Mucosa of rectum (tissue), 2 donors: ENCODE data around the gene RIN3.

Source experiments
- H3K27ac ChIP-seq, 2 donors: one replicate each; pipeline ENCODE4 v1.7.0; 2013; ENCODE audit warnings: inconsistent platforms in 2 of 2, low read depth in 2 of 2, low read length in 2 of 2
- H3K27me3 ChIP-seq, 2 donors: one replicate each; pipeline ENCODE4 v1.7.0; 2013; ENCODE audit warnings: low read length in 2 of 2; ENCODE audit not compliant: control insufficient read depth in 2 of 2, insufficient read depth in 2 of 2
- H3K36me3 ChIP-seq, 2 donors: one replicate each; pipeline ENCODE4 v1.7.0; 2013; ENCODE audit warnings: low read length in 2 of 2; ENCODE audit not compliant: control insufficient read depth in 2 of 2, insufficient read depth in 2 of 2
- H3K4me1 ChIP-seq, 2 donors: one replicate each; pipeline ENCODE4 v1.7.0; 2013; ENCODE audit warnings: low read length in 2 of 2, mild to moderate bottlenecking in 1 of 2; ENCODE audit not compliant: control insufficient read depth in 2 of 2, insufficient read depth in 2 of 2
- H3K4me3 ChIP-seq, 2 donors: one replicate each; pipeline ENCODE4 v1.7.0; 2013; ENCODE audit warnings: low read length in 2 of 2
- H3K9ac ChIP-seq, 2 donors: one replicate each; pipeline ENCODE4 v1.7.0; 2013; ENCODE audit warnings: low read length in 2 of 2, low read depth in 1 of 2, mild to moderate bottlenecking in 1 of 2
- H3K9me3 ChIP-seq, 2 donors: one replicate each; pipeline ENCODE4 v1.7.0; 2013; ENCODE audit warnings: low read length in 2 of 2; ENCODE audit not compliant: control insufficient read depth in 2 of 2
- donor health status: healthy.
- donor health status: Normal muscosa, but diverticular disease.

The RIN3 gene

DNA sequence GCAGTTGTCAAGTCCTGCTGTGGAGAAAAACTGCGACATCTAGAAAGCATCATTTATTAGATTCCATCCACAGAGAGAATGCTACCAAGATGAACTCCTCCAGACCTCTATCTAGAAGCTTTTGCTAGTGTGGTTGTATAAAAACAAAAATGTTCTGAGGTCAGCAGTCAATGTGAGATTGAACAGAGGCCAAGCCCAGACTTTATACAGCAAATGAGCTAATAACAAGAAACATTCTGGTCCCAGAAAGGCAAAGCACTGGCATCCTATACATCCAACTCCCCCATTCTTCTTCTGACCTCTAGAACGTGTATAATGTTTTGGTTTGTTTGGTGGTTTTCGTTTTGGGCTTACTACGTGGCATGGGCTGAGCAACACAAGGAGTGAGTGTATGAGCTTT lies 26.7 kb upstream of the RIN3 start:
- H3K9me3 ChIP-seq: no peaks in the 10 kb centered on the region
- H3K36me3 ChIP-seq: no peaks in the 10 kb centered on the region
- no peak overlapping the region for H3K27ac ChIP-seq
- H3K4me3 ChIP-seq: no peak overlapping the region
- H3K4me1 ChIP-seq: peaks cover 0 to 2% of the 10 kb centered on the region in 2 donors
- no peaks in the 10 kb centered on the region for H3K27me3 ChIP-seq
- H3K9ac ChIP-seq: no peak overlapping the region

GRCh38 chr14:92487513-92488133 lies 26.0 kb upstream of the RIN3 start:
- Histone ChIP-seq H3K27me3 (no peaks in the 10 kb centered on the region), H3K27ac (no peak overlapping the region), H3K4me1 (peaks cover 0 to 2% of the 10 kb centered on the region in 2 donors), H3K9ac (no peak overlapping the region), H3K4me3 (no peak overlapping the region), H3K36me3 (no peaks in the 10 kb centered on the region), H3K9me3 (no peaks in the 10 kb centered on the region)

GRCh38 chr14:92489394-92490238 lies 24.0 kb upstream of the RIN3 start:
- peaks cover 0 to 2% of the 10 kb centered on the region in 2 donors for H3K4me1 ChIP-seq
- H3K36me3 ChIP-seq: no peaks in the 10 kb centered on the region
- peak overlapping the region in 1 of 2 donors; percentile 16 for H3K27ac ChIP-seq
- H3K9ac ChIP-seq: no peak overlapping the region
- no peak overlapping the region for H3K4me3 ChIP-seq
- H3K9me3 ChIP-seq: no peaks in the 10 kb centered on the region
- H3K27me3 ChIP-seq: no peaks in the 10 kb centered on the region

GRCh38 chr14:92490239-92490959 lies 23.2 kb upstream of the RIN3 start:
- Histone ChIP-seq H3K27ac (peak overlapping the region in 1 of 2 donors; percentile 16), H3K9me3 (no peaks in the 10 kb centered on the region), H3K27me3 (no peaks in the 10 kb centered on the region), H3K9ac (peak overlapping the region in 1 of 2 donors; percentile 6), H3K36me3 (no peaks in the 10 kb centered on the region), H3K4me1 (peaks cover 0 to 2% of the 10 kb centered on the region in 2 donors), H3K4me3 (no peak overlapping the region)

- Histone ChIP-seq H3K27me3 (no peaks in the 10 kb centered on the region), H3K27ac (no peak overlapping the region), H3K9ac (no peak overlapping the region), H3K9me3 (no peaks in the 10 kb centered on the region), H3K36me3 (no peaks in the 10 kb centered on the region), H3K4me1 (peaks cover 0 to 2% of the 10 kb centered on the region in 2 donors), H3K4me3 (no peak overlapping the region)
Observed at GRCh38 chr14:92491782-92492181, 21.8 kb upstream of the RIN3 start.

- no peaks in the 10 kb centered on the region for H3K27me3 ChIP-seq
- no peak overlapping the region for H3K4me3 ChIP-seq
- H3K27ac ChIP-seq: no peak overlapping the region
- no peaks in the 10 kb centered on the region for H3K36me3 ChIP-seq
- peaks cover 0 to 2% of the 10 kb centered on the region in 2 donors for H3K4me1 ChIP-seq
- no peaks in the 10 kb centered on the region for H3K9me3 ChIP-seq
- no peak overlapping the region for H3K9ac ChIP-seq
Observed at GRCh38 chr14:92492258-92492657, 21.3 kb upstream of the RIN3 start.

DNA sequence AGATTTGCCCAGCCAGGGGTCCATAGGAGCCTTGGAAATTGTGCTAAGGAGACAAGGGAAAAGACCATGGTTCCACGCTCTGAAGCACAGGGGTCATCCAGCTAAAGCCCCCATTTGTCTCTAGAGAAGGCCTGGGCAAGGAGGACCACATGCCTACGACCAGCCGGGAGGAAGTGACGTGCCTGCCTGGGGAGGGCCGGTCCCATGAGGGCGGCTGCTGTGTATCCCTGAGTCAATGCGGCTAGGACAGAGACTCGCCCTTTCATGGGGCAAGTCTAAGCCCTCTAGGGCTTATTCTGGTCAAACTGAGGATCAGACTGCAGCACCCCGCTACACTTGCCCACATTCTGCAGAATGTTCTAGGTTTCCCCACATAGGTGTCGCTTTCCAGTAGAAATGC lies 20.6 kb upstream of the RIN3 start:
- Histone ChIP-seq H3K27me3 (no peaks in the 10 kb centered on the region), H3K4me1 (peaks cover 0 to 2% of the 10 kb centered on the region in 2 donors), H3K36me3 (no peaks in the 10 kb centered on the region), H3K4me3 (no peak overlapping the region), H3K27ac (no peak overlapping the region), H3K9me3 (no peaks in the 10 kb centered on the region), H3K9ac (no peak overlapping the region)

DNA sequence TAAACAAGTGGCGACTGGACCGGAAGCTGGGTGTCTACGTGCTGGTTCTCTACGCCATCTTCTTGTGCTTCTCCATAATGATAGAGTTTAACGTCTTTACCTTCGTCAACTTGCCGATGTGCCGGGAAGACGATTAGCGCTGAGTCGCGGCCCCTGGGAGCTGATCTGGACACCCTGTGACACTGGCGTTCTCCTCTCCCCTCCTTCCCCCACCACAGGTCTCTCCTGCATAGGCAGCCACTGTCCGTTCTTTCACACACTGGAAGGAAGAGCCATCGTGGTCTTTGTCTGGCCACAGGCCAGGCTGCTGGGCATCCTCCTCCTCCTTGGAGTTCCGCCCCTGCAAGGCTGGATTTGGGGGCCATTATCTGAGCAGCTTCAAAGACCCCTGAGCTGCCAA lies 20.1 kb upstream of the RIN3 start:
- H3K36me3 ChIP-seq: no peaks in the 10 kb centered on the region
- peaks cover 0 to 2% of the 10 kb centered on the region in 2 donors for H3K4me1 ChIP-seq
- no peak overlapping the region for H3K27ac ChIP-seq
- no peaks in the 10 kb centered on the region for H3K27me3 ChIP-seq
- H3K4me3 ChIP-seq: no peak overlapping the region
- no peak overlapping the region for H3K9ac ChIP-seq
- H3K9me3 ChIP-seq: no peaks in the 10 kb centered on the region

DNA sequence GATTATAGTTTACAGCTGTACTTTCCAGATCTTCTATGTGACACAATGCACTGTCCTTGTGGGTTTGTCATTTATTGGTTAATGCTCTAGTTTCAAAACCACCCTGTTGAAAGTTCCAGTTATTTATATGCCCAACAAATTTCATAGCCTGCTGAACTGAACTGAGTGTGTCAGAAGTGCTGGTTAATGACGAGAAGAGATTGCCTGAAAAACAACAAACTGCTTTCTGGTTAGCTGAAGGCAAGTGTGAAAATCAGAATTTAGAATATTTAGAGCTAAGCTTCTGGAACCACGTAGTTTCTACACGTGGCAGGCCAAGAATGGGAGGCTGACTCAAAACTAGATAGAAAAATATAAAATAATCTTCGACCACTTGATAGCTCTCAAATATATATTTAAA lies 19.1 kb upstream of the RIN3 start:
- peaks cover 0 to 2% of the 10 kb centered on the region in 2 donors for H3K4me1 ChIP-seq
- no peaks in the 10 kb centered on the region for H3K36me3 ChIP-seq
- H3K9me3 ChIP-seq: no peaks in the 10 kb centered on the region
- H3K27me3 ChIP-seq: no peaks in the 10 kb centered on the region
- H3K9ac ChIP-seq: no peak overlapping the region
- no peak overlapping the region for H3K27ac ChIP-seq
- H3K4me3 ChIP-seq: no peak overlapping the region

GRCh38 chr14:92495027-92495426 lies 18.6 kb upstream of the RIN3 start:
- Histone ChIP-seq H3K27ac (no peak overlapping the region), H3K9me3 (no peaks in the 10 kb centered on the region), H3K4me3 (no peak overlapping the region), H3K9ac (no peak overlapping the region), H3K4me1 (no peaks in the 10 kb centered on the region), H3K36me3 (no peaks in the 10 kb centered on the region), H3K27me3 (no peaks in the 10 kb centered on the region)
